ENCODE results near the gene ATG13. TPM values are rescaled to one million over a fixed set of nuclear protein-coding genes. Genes with fewer than 3 reads are reported as not detected.
A peak's percentile ranks its signal among the peaks of the same experiment; 100 is the strongest.

Gene ATG13
- total RNA-seq, 2 donors from 2014 or later, result 36.8 to 76.8 TPM

GRCh38 chr11:46677169-46677568 lies 59.8 kb downstream of the ATG13 start:
- Histone ChIP-seq H3K4me3 (no peak overlapping the region), H3K9me3 (no peaks in the 10 kb centered on the region), H3K36me3 (replicated peaks in 1 of 2; ENCODE audit: insufficient read depth in 1 of 2, low read depth in 2 of 2) (peaks cover 0 to 16% of the 10 kb centered on the region in 2 donors), H3K27ac (peak overlapping the region in 1 of 4 donors; percentile 83), H3K4me1 (peaks cover 44% of the 10 kb centered on the region), H3K27me3 (no peaks in the 10 kb centered on the region)
- ATAC-seq (no peak), DNase-seq (no peak)
- WGBS, 2 donors, result 82 to 88% methylated on average over 7 to 8 of the region's 8 CpGs
- intact Hi-C loops (cut with DNase I), result no loop called here
- TF ChIP-seq POLR2A (IDR thresholded peaks at IDR 0.05) (no peak), CTCF (IDR thresholded peaks at IDR 0.05) (no peak)

GRCh38 chr11:46677991-46678740 lies 60.8 kb downstream of the ATG13 start:
- Histone ChIP-seq H3K9me3 (no peaks in the 10 kb centered on the region), H3K27me3 (no peaks in the 10 kb centered on the region), H3K27ac (peak overlapping the region in 1 of 4 donors; percentile 9), H3K36me3 (replicated peaks in 1 of 2; ENCODE audit: insufficient read depth in 1 of 2, low read depth in 2 of 2) (peaks cover 0 to 16% of the 10 kb centered on the region in 2 donors), H3K4me3 (no peak overlapping the region), H3K4me1 (peaks cover 42% of the 10 kb centered on the region)
- WGBS, 2 donors, result 72 to 94% methylated on average over 3 to 10 of the region's 10 CpGs
- TF ChIP-seq POLR2A (IDR thresholded peaks at IDR 0.05) (no peak), CTCF (IDR thresholded peaks at IDR 0.05) (no peak)
- DNase-seq (peak in 1 of 4 donors; percentile 45), ATAC-seq (no peak)
- intact Hi-C loops (cut with DNase I), result no loop called here

- TF ChIP-seq CTCF (IDR thresholded peaks at IDR 0.05) (no peak), POLR2A (IDR thresholded peaks at IDR 0.05) (no peak)
- 84 to 89% methylated on average over 8 to 9 of the region's 9 CpGs for WGBS, 2 donors
- H3K4me3 ChIP-seq, result no peak overlapping the region
- H3K4me1 ChIP-seq, result peaks cover 36% of the 10 kb centered on the region
- DNase-seq (no peak), ATAC-seq (no peak)
- H3K27ac ChIP-seq, result peak overlapping the region in 1 of 4 donors; percentile 9
- H3K9me3 ChIP-seq, result no peaks in the 10 kb centered on the region
- no peaks in the 10 kb centered on the region for H3K27me3 ChIP-seq
- intact Hi-C loops (cut with DNase I), result no loop called here
- peaks cover 0 to 16% of the 10 kb centered on the region in 2 donors for H3K36me3 ChIP-seq (replicated peaks in 1 of 2; ENCODE audit: insufficient read depth in 1 of 2, low read depth in 2 of 2)
Observed at GRCh38 chr11:46678741-46679130, 61.4 kb downstream of the ATG13 start.

- no peaks in the 10 kb centered on the region for H3K9me3 ChIP-seq
- WGBS, 2 donors, result 74 to 84% methylated on average over 15 to 26 of the region's 26 CpGs
- peaks cover 0 to 16% of the 10 kb centered on the region in 2 donors for H3K36me3 ChIP-seq (replicated peaks in 1 of 2; ENCODE audit: insufficient read depth in 1 of 2, low read depth in 2 of 2)
- peak overlapping the region in 1 of 4 donors; percentile 32 for H3K27ac ChIP-seq
- no peak overlapping the region for H3K4me3 ChIP-seq
- intact Hi-C loops (cut with DNase I), result no loop called here
- DNase-seq (peak in 3 of 4 donors; percentile 58 to 77 (median 62)), ATAC-seq (no peak)
- peaks cover 29% of the 10 kb centered on the region for H3K4me1 ChIP-seq
- no peak for TF ChIP-seq POLR2A (IDR thresholded peaks at IDR 0.05)
- peak in 1 of 7 experiments; percentile 11 for TF ChIP-seq CTCF (IDR thresholded peaks at IDR 0.05)
- no peaks in the 10 kb centered on the region for H3K27me3 ChIP-seq
Observed at GRCh38 chr11:46679241-46680163, 62.1 kb downstream of the ATG13 start.
